HUES6 (cell line): ENCODE data around the gene ACAP2.

ENCODE experiments used
- H3K27ac ChIP-seq: 2 replicates; pipeline ENCODE4 v1.7.0; 2013; ENCODE audit warnings: low read depth, mild to moderate bottlenecking, low read length, inconsistent platforms
- H3K27me3 ChIP-seq: 2 replicates; pipeline ENCODE4 v1.6.1; 2013; ENCODE audit warnings: low read length; ENCODE audit not compliant: control insufficient read depth, insufficient read depth
- H3K36me3 ChIP-seq: 2 replicates; pipeline ENCODE4 v1.6.1; 2013; ENCODE audit warnings: low read length; ENCODE audit not compliant: control insufficient read depth, insufficient read depth
- H3K4me1 ChIP-seq: 2 replicates; pipeline ENCODE4 v1.6.1; 2013; ENCODE audit warnings: low read length; ENCODE audit not compliant: control insufficient read depth, insufficient read depth
- H3K4me3 ChIP-seq: 2 replicates; pipeline ENCODE4 v1.5.1; 2013; ENCODE audit warnings: low read depth, low read length
- H3K9ac ChIP-seq: one replicate; pipeline ENCODE4 v1.6.1; 2013; ENCODE audit warnings: mild to moderate bottlenecking, low read length
- H3K9me3 ChIP-seq: 2 replicates; pipeline ENCODE4 v1.6.1; 2013; ENCODE audit warnings: low read depth, low read length; ENCODE audit not compliant: control insufficient read depth, insufficient read depth

The ACAP2 gene

GRCh38 chr3:195269375-195270078 lies 173.3 kb downstream of the ACAP2 start:
- Histone ChIP-seq H3K4me3 (peak overlapping the region; percentile 77), H3K36me3 (peaks cover 20% of the 10 kb centered on the region), H3K4me1 (peaks cover 21% of the 10 kb centered on the region), H3K27me3 (no peaks in the 10 kb centered on the region), H3K9me3 (no peaks in the 10 kb centered on the region), H3K27ac (no peak overlapping the region), H3K9ac (peak overlapping the region; percentile 90)

GRCh38 chr3:195268576-195269309 lies 174.1 kb downstream of the ACAP2 start:
- peaks cover 21% of the 10 kb centered on the region for H3K4me1 ChIP-seq
- H3K27ac ChIP-seq = no peak overlapping the region
- no peaks in the 10 kb centered on the region for H3K27me3 ChIP-seq
- H3K9ac ChIP-seq = no peak overlapping the region
- H3K9me3 ChIP-seq = no peaks in the 10 kb centered on the region
- H3K36me3 ChIP-seq = peaks cover 20% of the 10 kb centered on the region
- H3K4me3 ChIP-seq = no peak overlapping the region

GRCh38 chr3:195267096-195267495 lies 175.7 kb downstream of the ACAP2 start:
- no peak overlapping the region for H3K9ac ChIP-seq
- no peak overlapping the region for H3K4me3 ChIP-seq
- no peaks in the 10 kb centered on the region for H3K9me3 ChIP-seq
- peaks cover 20% of the 10 kb centered on the region for H3K36me3 ChIP-seq
- no peak overlapping the region for H3K27ac ChIP-seq
- H3K4me1 ChIP-seq = peaks cover 23% of the 10 kb centered on the region
- no peaks in the 10 kb centered on the region for H3K27me3 ChIP-seq

GRCh38 chr3:195266428-195266827 lies 176.4 kb downstream of the ACAP2 start:
- Histone ChIP-seq H3K4me1 (peaks cover 18% of the 10 kb centered on the region), H3K9me3 (no peaks in the 10 kb centered on the region), H3K27me3 (no peaks in the 10 kb centered on the region), H3K4me3 (no peak overlapping the region), H3K9ac (no peak overlapping the region), H3K36me3 (peaks cover 20% of the 10 kb centered on the region), H3K27ac (no peak overlapping the region)

GRCh38 chr3:195265363-195265976 lies 177.3 kb downstream of the ACAP2 start:
- Histone ChIP-seq H3K27ac (no peak overlapping the region), H3K36me3 (peaks cover 20% of the 10 kb centered on the region), H3K9ac (no peak overlapping the region), H3K27me3 (no peaks in the 10 kb centered on the region), H3K4me1 (peaks cover 18% of the 10 kb centered on the region), H3K9me3 (no peaks in the 10 kb centered on the region), H3K4me3 (no peak overlapping the region)

- Histone ChIP-seq H3K36me3 (peaks cover 20% of the 10 kb centered on the region), H3K9ac (no peak overlapping the region), H3K9me3 (no peaks in the 10 kb centered on the region), H3K27ac (no peak overlapping the region), H3K4me3 (no peak overlapping the region), H3K4me1 (peaks cover 12% of the 10 kb centered on the region), H3K27me3 (no peaks in the 10 kb centered on the region)
Measured at GRCh38 chr3:195263925-195264600, 178.8 kb downstream of the ACAP2 start.

GRCh38 chr3:195263193-195263924 lies 179.5 kb downstream of the ACAP2 start:
- Histone ChIP-seq H3K9ac (no peak overlapping the region), H3K27ac (no peak overlapping the region), H3K9me3 (no peaks in the 10 kb centered on the region), H3K4me3 (no peak overlapping the region), H3K4me1 (peaks cover 16% of the 10 kb centered on the region), H3K36me3 (peaks cover 20% of the 10 kb centered on the region), H3K27me3 (no peaks in the 10 kb centered on the region)

- Histone ChIP-seq H3K9ac (no peak overlapping the region), H3K9me3 (no peaks in the 10 kb centered on the region), H3K4me3 (no peak overlapping the region), H3K4me1 (peaks cover 17% of the 10 kb centered on the region), H3K27me3 (no peaks in the 10 kb centered on the region), H3K27ac (no peak overlapping the region), H3K36me3 (peaks cover 13% of the 10 kb centered on the region)
Measured at GRCh38 chr3:195261925-195262324, 180.9 kb downstream of the ACAP2 start.

GRCh38 chr3:195260280-195260905 lies 182.4 kb downstream of the ACAP2 start:
- H3K27me3 ChIP-seq = no peaks in the 10 kb centered on the region
- H3K9ac ChIP-seq = peak overlapping the region; percentile 59
- H3K4me1 ChIP-seq = peaks cover 26% of the 10 kb centered on the region
- H3K27ac ChIP-seq = no peak overlapping the region
- H3K4me3 ChIP-seq = peak overlapping the region; percentile 86
- H3K9me3 ChIP-seq = no peaks in the 10 kb centered on the region
- H3K36me3 ChIP-seq = peaks cover under 1% of the 10 kb centered on the region
